Nephron progenitor cell (in vitro differentiated cells): ENCODE data around the gene KIAA1549.

Source experiments
- DNase-seq: peaks from one replicate; pipeline ENCODE4 v3.0.0; 2021
- H3K27ac Mint-ChIP-seq: 2 replicates; pipeline ENCODE4 v1.8.0; 2021; ENCODE audit warnings: mild to moderate bottlenecking, moderate library complexity, mixed read lengths
- H3K27me3 Mint-ChIP-seq: 2 replicates; pipeline ENCODE4 v1.8.0; 2021; ENCODE audit warnings: mild to moderate bottlenecking, low read depth, mixed read lengths; ENCODE audit not compliant: poor library complexity
- H3K36me3 Mint-ChIP-seq: 2 replicates; pipeline ENCODE4 v1.8.0; 2021; ENCODE audit warnings: low read depth, mixed read lengths
- H3K4me1 Mint-ChIP-seq: 2 replicates; pipeline ENCODE4 v1.8.0; 2021; ENCODE audit warnings: mixed read lengths
- H3K4me3 Mint-ChIP-seq: 2 replicates; pipeline ENCODE4 v1.8.0; 2021; ENCODE audit warnings: mild to moderate bottlenecking, moderate library complexity, mixed read lengths
- H3K9me3 Mint-ChIP-seq: 2 replicates; pipeline ENCODE4 v1.8.0; 2021; ENCODE audit warnings: mild to moderate bottlenecking, moderate library complexity, mixed read lengths
- TF ChIP-seq, protein P1 (sequence below): fragments of 200-600 bp; sonication (generic); IDR thresholded peaks from 2 replicates; pipeline ENCODE4 v1.5.0; 2021; ENCODE audit warnings: antibody characterized with exemption

Gene KIAA1549

GRCh38 chr7:138834583-138834982 is 146.6 kb downstream of the KIAA1549 start:
- no peak for DNase-seq
- Mint-ChIP-seq H3K4me3 (no peak overlapping the region), H3K9me3 (peaks cover 2% of the 10 kb centered on the region), H3K4me1 (peaks cover 7% of the 10 kb centered on the region), H3K27me3 (no peaks in the 10 kb centered on the region), H3K27ac (no peak overlapping the region), H3K36me3 (peaks cover 53% of the 10 kb centered on the region)
- TF ChIP-seq, protein P1, sequence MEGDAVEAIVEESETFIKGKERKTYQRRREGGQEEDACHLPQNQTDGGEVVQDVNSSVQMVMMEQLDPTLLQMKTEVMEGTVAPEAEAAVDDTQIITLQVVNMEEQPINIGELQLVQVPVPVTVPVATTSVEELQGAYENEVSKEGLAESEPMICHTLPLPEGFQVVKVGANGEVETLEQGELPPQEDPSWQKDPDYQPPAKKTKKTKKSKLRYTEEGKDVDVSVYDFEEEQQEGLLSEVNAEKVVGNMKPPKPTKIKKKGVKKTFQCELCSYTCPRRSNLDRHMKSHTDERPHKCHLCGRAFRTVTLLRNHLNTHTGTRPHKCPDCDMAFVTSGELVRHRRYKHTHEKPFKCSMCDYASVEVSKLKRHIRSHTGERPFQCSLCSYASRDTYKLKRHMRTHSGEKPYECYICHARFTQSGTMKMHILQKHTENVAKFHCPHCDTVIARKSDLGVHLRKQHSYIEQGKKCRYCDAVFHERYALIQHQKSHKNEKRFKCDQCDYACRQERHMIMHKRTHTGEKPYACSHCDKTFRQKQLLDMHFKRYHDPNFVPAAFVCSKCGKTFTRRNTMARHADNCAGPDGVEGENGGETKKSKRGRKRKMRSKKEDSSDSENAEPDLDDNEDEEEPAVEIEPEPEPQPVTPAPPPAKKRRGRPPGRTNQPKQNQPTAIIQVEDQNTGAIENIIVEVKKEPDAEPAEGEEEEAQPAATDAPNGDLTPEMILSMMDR, result no peak

DNA sequence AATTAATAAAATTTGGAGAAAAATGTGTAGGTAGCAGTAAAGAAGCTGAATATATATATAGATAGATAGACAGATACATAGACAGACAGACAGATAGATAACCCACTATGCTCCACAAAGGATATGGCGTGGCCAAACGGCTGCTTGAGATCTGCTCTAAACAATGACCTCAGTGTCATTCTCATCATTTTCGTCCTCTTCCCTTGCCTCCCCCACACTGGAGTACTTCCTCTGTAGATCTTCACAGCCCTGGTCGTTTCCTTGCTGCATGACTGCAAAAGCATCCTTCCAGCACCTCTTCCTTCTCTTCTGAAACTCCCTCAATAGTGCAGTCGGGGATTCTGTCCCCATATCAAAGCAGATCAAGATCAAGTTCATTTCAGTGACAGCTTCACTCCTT is 147.6 kb downstream of the KIAA1549 start:
- Mint-ChIP-seq H3K9me3 (peaks cover 4% of the 10 kb centered on the region), H3K4me1 (peaks cover 7% of the 10 kb centered on the region), H3K27me3 (no peaks in the 10 kb centered on the region), H3K4me3 (no peak overlapping the region), H3K27ac (no peak overlapping the region), H3K36me3 (peaks cover 43% of the 10 kb centered on the region)
- TF ChIP-seq, protein P1, result no peak
- DNase-seq, result no peak

GRCh38 chr7:138832966-138833365 is 148.2 kb downstream of the KIAA1549 start:
- no peak for DNase-seq
- H3K36me3 Mint-ChIP-seq, result peaks cover 36% of the 10 kb centered on the region
- H3K9me3 Mint-ChIP-seq, result peaks cover 4% of the 10 kb centered on the region
- H3K4me3 Mint-ChIP-seq, result no peak overlapping the region
- TF ChIP-seq, protein P1, result no peak
- peaks cover under 1% of the 10 kb centered on the region for H3K4me1 Mint-ChIP-seq
- H3K27me3 Mint-ChIP-seq, result no peaks in the 10 kb centered on the region
- peak overlapping the region; percentile 83 for H3K27ac Mint-ChIP-seq

DNA sequence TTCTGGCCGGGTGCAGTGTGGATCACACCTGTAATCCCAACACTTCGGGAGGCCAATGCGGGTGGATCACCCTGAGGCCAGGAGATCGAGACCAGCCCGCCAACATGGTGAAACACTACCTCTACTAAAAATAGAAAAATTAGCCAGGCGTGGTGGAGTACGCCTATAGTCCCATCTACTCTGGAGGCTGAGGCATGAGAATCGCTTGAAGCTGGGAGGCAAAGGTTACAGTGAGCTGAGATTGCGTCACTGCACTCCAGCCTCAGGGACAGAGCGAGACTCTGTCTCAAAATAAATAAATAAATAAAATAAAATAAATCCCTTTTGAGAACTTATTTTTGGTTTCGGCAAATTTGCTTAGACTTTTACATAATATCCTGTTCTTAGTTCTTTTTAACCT is 151.9 kb downstream of the KIAA1549 start:
- H3K4me1 Mint-ChIP-seq, result no peaks in the 10 kb centered on the region
- H3K27me3 Mint-ChIP-seq, result peaks cover 5% of the 10 kb centered on the region
- H3K9me3 Mint-ChIP-seq, result peaks cover 33% of the 10 kb centered on the region
- H3K36me3 Mint-ChIP-seq, result peaks cover 11% of the 10 kb centered on the region
- DNase-seq, result no peak
- TF ChIP-seq, protein P1, result no peak
- no peak overlapping the region for H3K27ac Mint-ChIP-seq
- H3K4me3 Mint-ChIP-seq, result no peak overlapping the region

DNA sequence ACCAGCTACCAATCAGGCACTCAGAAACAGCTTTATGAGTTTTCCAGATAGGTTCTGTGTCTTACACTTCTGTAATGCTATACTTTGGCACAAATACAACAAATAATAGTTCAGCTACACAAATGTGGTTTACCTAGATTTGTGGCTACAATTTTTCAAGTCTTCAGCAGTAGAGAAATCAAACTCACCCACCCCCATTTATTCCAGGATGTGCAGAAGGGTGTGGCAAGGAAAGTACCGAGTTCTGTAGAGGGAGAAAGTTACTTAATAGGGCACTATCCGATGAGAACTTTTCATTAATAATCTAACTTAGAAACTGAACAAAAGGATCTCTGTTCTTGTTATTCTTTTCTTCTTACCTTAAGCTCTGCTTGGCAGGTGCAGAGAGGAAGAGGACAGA is 152.9 kb downstream of the KIAA1549 start:
- H3K36me3 Mint-ChIP-seq, result peaks cover 5% of the 10 kb centered on the region
- H3K4me1 Mint-ChIP-seq, result no peaks in the 10 kb centered on the region
- no peak for DNase-seq
- no peak overlapping the region for H3K4me3 Mint-ChIP-seq
- H3K27ac Mint-ChIP-seq, result no peak overlapping the region
- peaks cover 5% of the 10 kb centered on the region for H3K27me3 Mint-ChIP-seq
- TF ChIP-seq, protein P1, result no peak
- peaks cover 33% of the 10 kb centered on the region for H3K9me3 Mint-ChIP-seq

DNA sequence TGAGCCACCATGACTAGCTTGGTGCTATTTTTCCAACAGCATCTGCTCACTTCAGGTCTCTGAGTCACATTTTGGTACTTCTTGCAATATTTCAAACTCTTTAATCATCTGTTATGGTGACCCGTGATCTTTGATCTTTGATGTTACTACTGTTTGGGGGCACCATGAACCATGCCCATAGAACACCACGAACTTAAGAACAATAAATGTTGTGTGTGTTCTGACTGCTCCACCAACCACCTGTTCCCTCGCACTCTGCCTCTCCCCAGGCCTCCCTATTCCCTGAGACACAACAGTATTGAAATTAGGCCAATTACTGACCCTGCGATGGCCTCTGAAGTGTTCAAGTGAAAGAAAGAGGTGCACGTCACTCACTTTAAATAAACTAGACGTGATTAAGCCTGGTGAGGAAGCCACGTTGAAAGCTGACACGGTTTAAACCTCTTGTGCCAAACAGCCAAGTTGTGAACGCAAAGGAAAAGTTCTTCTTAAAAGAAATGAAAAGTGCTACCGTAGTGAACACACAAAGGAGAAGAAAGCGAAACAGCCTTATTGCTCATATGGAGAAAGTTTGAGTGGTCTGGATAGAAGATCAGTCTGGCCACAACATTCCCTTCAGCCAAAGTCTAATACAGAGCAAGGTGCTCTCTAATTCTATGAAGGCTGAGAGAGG is 156.0 kb downstream of the KIAA1549 start:
- DNase-seq, result no peak
- H3K27me3 Mint-ChIP-seq, result peaks cover 5% of the 10 kb centered on the region
- H3K4me1 Mint-ChIP-seq, result no peaks in the 10 kb centered on the region
- H3K9me3 Mint-ChIP-seq, result peaks cover 33% of the 10 kb centered on the region
- no peak overlapping the region for H3K4me3 Mint-ChIP-seq
- no peak overlapping the region for H3K27ac Mint-ChIP-seq
- H3K36me3 Mint-ChIP-seq, result peaks cover 5% of the 10 kb centered on the region
- TF ChIP-seq, protein P1, result no peak
